T-helper 17 cell (primary cell): Measurements from ENCODE around the gene RNF115. TPM values are rescaled to one million over a fixed set of nuclear protein-coding genes. Genes with fewer than 3 reads are reported as not detected.
A peak's percentile ranks its signal among the peaks of the same experiment; 100 is the strongest.

Source experiments
- ATAC-seq: fragments of 150-1000 bp; cut with Tn5 transposase; 2 replicates; pipeline ENCODE4 v1.10.0; 2021; ENCODE audit warnings: mild to moderate bottlenecking, moderate library complexity
- DNase-seq, 3 donors: peaks; one replicate each; pipeline versions ENCODE4 v3.0.0 to v3.0.0-alpha.2; 2020 to 2021
- H3K9me3 ChIP-seq: one replicate; pipeline ENCODE4 v1.7.0; 2013; ENCODE audit warnings: low read length, mild to moderate bottlenecking; ENCODE audit not compliant: control insufficient read depth, poor library complexity, severe bottlenecking
- H3K27ac Mint-ChIP-seq: one replicate; pipeline ENCODE4 v1.8.0; 2022; ENCODE audit warnings: mild to moderate bottlenecking, moderate library complexity, mixed read lengths
- H3K27me3 Mint-ChIP-seq: one replicate; pipeline ENCODE4 v1.8.0; 2022; ENCODE audit warnings: mixed read lengths
- H3K36me3 Mint-ChIP-seq: one replicate; pipeline ENCODE4 v1.8.0; 2022; ENCODE audit warnings: low read depth, mixed read lengths
- H3K4me1 Mint-ChIP-seq: one replicate; pipeline ENCODE4 v1.8.0; 2022; ENCODE audit warnings: mild to moderate bottlenecking, mixed read lengths
- H3K4me3 Mint-ChIP-seq: one replicate; pipeline ENCODE4 v1.8.0; 2022; ENCODE audit warnings: mild to moderate bottlenecking, moderate library complexity, mixed read lengths
- total RNA-seq, 4 donors: library from RNA in 2 of 4; stranded (reverse) in 2 of 4; gene quantifications; one replicate each; pipeline ENCODE4 v1.2.3 and lab custom pipeline; 2022 to 2026

RNF115 gene
- total RNA-seq, result 10 to 100 TPM; 14.0 to 16.6 TPM
- total RNA-seq (lab: John Stamatoyannopoulos, UW), result 62.6 to 73.7 reads per million in 2 donors

DNA sequence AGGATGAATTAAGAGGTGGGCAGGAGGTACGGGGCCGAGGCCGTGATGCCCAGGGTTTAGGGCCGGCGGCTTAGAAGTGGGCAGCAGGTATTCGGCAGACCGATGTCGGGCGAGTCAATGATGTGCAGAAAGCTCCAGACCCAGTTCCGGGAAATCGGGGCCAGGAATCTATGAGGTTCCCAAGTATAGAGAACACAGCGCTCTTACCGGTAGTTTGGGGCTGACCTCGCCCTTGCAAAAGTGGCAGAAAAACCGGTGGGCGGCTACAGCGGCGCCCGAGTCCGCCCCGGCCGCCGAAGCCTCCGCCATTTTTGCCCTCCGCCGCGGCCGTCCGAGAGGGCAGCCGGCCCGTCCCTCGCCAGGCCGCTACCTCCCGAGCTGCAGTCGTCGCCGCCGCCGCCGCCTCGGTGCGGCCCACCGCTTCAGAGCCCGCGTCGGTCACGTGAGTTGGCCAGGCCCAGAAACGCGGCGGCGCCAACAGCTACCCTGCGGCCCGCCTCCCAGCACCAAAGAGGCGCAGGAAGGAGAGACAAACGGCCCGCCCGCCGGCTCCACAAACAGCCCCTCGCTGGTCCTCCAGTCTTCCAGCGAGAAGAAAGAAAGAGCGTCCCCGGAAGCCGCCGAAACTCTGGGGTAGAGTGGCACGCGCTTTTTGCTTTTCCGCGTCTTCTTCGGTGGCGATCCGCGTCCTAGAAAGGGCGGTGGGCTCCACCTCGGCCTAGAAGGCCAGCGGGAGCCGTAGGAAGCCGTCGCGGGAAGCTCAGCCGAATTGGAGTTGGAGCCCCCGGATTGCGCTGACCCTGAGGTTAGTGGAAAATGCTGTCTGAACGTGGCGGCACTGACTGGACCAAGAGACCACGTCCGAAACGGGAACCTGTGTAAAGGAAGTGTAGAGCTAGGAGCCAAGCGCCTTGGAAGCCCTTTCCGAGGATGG, at the start of gene RNF115, which contains the start of gene POLR3C:
Gene RNF115 (minus strand): TSS at position 531 of the 934 bp plus-strand sequence. CDS start 222 bp downstream, at position 309.
Gene POLR3C (plus strand): TSS at position 636 of the 934 bp plus-strand sequence. CDS start 1,577 bp downstream, outside the sequence.
- Mint-ChIP-seq H3K36me3 (peaks cover 9% of the 10 kb centered on the region), H3K27me3 (no peaks in the 10 kb centered on the region), H3K4me3 (peak within 1 kb of the TSS; percentile 97), H3K4me1 (peaks cover 28% of the 10 kb centered on the region), H3K27ac (peak within 1 kb of the TSS; percentile 94)
- ATAC-seq (peak; percentile 97), DNase-seq (peak; percentile 75 to 81 (median 78))
- no peaks in the 10 kb centered on the region for H3K9me3 ChIP-seq

DNA sequence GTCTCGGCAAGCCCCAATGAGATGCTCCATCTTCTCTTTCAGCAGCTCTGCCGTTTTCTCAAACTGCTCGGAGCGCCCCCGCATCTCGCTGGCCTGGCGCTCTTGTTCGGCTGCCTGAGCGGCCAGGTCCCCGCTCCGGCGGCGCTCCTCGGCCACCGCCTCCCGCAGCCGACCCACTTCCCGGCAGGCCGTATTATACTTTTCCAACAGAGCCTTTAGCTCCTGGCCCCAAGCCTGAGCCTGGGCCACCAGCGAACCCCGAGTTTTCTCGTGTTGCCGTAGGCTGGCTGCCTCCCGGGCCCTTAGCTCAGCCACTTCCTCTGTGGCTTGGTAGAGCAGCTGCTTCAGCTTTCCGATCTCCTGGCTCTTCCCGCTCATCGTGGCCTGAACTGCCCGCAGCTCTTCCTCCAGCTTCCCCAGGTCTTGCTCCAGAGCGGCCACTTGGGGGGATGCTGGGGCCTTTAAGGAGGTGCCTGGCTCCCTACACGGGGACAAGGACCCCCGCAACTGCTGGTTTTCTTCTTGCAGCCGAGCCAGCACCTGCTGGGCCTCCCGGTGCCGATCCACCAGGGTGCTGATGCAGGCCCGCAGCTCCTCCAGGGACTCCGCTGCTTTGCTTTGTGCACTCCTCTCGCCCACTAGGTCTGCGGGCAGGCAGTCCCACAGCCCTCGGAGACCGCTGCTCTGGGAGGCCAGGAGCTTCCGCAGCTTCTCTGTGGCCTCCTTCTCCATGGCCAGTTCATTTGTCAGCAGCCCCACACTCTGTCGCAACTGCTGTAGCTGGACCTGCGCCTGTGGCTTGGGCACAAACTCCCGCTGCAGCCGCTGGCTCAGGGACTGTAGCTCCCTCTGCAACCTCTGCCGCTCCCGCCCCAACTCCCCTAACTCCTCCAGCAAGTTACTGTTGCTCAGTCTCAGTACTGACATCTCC, 48.4 kb upstream of the RNF115 start:
- Mint-ChIP-seq H3K4me1 (peaks cover 16% of the 10 kb centered on the region), H3K4me3 (peak overlapping the region; percentile 84), H3K36me3 (no peaks in the 10 kb centered on the region)

DNA sequence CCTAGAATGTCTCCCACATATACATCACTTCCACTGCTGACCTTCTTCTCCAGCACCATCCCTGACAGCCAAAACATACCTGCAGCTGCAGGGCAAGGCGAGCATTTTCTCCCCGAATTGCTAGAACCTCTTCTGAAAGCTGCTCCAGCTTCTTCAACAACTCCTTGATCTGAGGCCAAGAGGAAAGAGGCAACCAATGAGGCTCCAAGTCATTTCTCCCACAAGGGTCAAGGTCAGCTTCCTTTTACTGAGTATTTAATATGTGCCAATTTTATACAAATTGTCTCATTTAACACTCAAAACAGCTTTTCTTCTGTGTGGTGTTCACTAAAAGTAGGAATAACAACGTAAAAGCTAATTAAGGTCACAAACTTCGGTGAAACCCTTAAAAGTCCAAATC, 44.3 kb upstream of the RNF115 start:
- H3K4me3 Mint-ChIP-seq, result no peak overlapping the region
- H3K36me3 Mint-ChIP-seq, result no peaks in the 10 kb centered on the region
- no peak for ATAC-seq
- H3K9me3 ChIP-seq, result no peaks in the 10 kb centered on the region
- no peak overlapping the region for H3K27ac Mint-ChIP-seq
- H3K27me3 Mint-ChIP-seq, result peaks cover 15% of the 10 kb centered on the region
- DNase-seq, result no peak
- peaks cover 20% of the 10 kb centered on the region for H3K4me1 Mint-ChIP-seq

More for the DNA sequence above, 48.4 kb upstream of the RNF115 start:
- DNase-seq (peak in 2 of 3 donors; percentile 16 to 18), ATAC-seq (peak; percentile 86)
- Mint-ChIP-seq H3K27me3 (peaks cover 33% of the 10 kb centered on the region), H3K27ac (peak overlapping the region; percentile 84)
- H3K9me3 ChIP-seq, result no peaks in the 10 kb centered on the region

DNA sequence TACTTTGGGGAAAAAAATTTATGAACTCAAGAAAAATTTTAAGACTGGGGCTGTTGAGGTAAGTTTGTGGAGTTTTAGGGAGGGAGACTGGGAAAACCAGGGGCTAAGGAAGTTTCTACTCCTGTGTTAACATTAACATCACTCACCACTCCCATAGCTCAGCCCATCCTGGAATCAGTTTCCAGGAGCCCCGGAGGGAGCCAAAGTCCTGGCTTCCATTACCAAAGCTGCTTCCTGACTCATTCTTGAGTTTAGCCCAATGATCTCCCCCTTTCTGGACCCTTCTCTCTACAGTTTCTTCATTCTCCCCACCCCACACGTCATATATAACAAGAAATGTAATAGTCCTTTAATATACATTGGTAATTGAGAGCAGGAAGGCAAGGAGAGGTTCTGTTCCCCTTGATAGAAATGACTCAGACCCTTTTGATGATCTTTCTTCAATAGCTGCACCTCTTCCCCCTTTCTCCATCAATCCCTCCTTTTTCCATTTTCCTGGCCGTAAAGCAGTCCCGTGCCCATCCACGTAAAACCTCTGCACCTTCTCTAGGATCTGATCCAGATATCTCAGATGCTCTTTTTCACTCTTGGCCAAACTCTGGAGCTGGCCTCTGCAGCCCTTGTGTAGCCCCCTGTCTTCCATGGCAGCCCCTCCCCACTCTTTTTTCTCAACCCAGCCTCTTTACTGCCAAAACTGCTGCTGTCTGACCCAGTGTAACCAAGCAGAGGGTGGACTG, 39.6 kb upstream of the RNF115 start:
- no peak overlapping the region for H3K27ac Mint-ChIP-seq
- DNase-seq (no peak), ATAC-seq (no peak)
- H3K9me3 ChIP-seq, result no peaks in the 10 kb centered on the region
- peaks cover 6% of the 10 kb centered on the region for H3K27me3 Mint-ChIP-seq
- no peak overlapping the region for H3K4me3 Mint-ChIP-seq
- H3K4me1 Mint-ChIP-seq, result peaks cover 11% of the 10 kb centered on the region
- no peaks in the 10 kb centered on the region for H3K36me3 Mint-ChIP-seq

DNA sequence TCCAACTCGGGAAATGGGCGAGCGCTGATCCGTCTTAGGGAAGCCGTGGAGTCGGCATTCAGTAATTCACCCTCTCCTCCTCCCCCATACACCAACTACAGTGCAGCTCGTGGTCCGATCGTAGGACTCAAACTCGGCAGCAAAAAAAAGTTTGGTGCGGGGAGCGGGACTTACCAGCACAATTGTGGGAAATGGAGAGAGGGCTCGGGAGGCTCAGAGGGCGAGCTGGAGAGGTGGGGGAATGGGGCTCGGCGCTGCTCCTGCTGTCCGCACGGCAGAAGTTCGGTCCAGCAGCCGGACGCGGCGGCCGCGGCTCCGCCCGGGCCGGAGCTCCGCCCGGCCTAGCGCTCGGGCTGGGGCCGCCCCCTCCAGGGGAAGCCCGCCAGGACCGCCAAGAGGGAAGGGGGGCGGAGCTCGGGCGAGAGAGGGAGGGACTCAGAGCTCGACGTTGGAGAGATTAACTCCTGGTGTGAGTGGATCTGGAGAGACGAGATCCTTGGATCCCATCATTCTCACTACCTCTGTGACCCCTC, 35.7 kb upstream of the RNF115 start:
- peaks cover 5% of the 10 kb centered on the region for H3K36me3 Mint-ChIP-seq
- peak; percentile 75 for ATAC-seq
- peaks cover 20% of the 10 kb centered on the region for H3K4me1 Mint-ChIP-seq
- no peaks in the 10 kb centered on the region for H3K27me3 Mint-ChIP-seq
- peak overlapping the region; percentile 82 for H3K27ac Mint-ChIP-seq
- H3K9me3 ChIP-seq, result no peaks in the 10 kb centered on the region
- H3K4me3 Mint-ChIP-seq, result peak overlapping the region; percentile 96
- peak; percentile 65 to 74 (median 69) for DNase-seq

- peak within 1 kb of the TSS; percentile 96 for H3K4me3 Mint-ChIP-seq
- no peaks in the 10 kb centered on the region for H3K27me3 Mint-ChIP-seq
- H3K36me3 Mint-ChIP-seq, result peaks cover 8% of the 10 kb centered on the region
- peak within 1 kb of the TSS; percentile 82 for H3K27ac Mint-ChIP-seq
- DNase-seq, result peak; percentile 64 to 76 (median 76)
- no peaks in the 10 kb centered on the region for H3K9me3 ChIP-seq
- ATAC-seq, result peak; percentile 89
- peaks cover 20% of the 10 kb centered on the region for H3K4me1 Mint-ChIP-seq
These were observed 35.1 kb upstream of the RNF115 start, which contains the start of gene PIAS3 for GRCh38 chr1:145858901-145859490. Gene PIAS3 (minus strand): TSS chr1:145859081. CDS start chr1:145858990, 91 bp downstream.

DNA sequence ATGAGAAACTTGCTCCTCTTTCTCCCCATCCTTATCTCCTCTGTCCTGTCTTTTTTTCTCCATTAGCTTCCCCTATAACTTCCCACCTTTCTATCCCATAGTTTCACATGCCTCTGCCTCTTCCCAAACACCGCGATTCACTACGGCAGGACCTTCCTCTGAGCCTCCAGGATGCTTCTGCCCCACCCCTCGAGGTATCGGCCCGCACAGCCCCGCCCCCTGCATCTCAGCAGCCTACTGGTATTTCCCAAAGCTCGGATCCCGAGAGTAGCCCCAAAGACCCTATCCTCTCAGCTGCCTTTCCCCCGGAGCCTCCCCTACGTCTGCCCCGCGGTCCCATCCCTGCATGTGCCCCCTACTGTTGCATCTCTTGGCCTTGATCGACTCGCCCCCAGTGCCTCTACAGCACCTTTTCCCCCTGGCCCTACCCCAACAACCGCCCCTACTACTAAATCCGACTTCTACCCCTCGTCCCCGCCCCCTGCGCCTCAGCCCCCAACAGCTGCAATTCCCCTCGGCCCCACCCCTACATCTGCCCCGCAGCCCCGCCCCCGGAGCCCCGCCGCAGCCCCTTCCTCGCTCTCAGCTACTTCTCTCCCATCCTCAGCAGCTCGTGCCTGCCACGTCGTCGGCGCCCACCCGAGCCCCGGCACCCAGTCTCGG, 34.5 kb upstream of the RNF115 start:
- H3K9me3 ChIP-seq, result no peaks in the 10 kb centered on the region
- Mint-ChIP-seq H3K4me3 (peak overlapping the region; percentile 96), H3K27ac (peak overlapping the region; percentile 82), H3K27me3 (no peaks in the 10 kb centered on the region), H3K36me3 (peaks cover 11% of the 10 kb centered on the region), H3K4me1 (peaks cover 20% of the 10 kb centered on the region)
- DNase-seq (peak; percentile 17 to 70 (median 69)), ATAC-seq (peak; percentile 54)

GRCh38 chr1:145857170-145857569, 33.3 kb upstream of the RNF115 start:
- Mint-ChIP-seq H3K4me1 (peaks cover 22% of the 10 kb centered on the region), H3K27ac (peak overlapping the region; percentile 82), H3K4me3 (peak overlapping the region; percentile 96), H3K36me3 (peaks cover 13% of the 10 kb centered on the region), H3K27me3 (no peaks in the 10 kb centered on the region)
- no peaks in the 10 kb centered on the region for H3K9me3 ChIP-seq
- ATAC-seq (no peak), DNase-seq (no peak)

DNA sequence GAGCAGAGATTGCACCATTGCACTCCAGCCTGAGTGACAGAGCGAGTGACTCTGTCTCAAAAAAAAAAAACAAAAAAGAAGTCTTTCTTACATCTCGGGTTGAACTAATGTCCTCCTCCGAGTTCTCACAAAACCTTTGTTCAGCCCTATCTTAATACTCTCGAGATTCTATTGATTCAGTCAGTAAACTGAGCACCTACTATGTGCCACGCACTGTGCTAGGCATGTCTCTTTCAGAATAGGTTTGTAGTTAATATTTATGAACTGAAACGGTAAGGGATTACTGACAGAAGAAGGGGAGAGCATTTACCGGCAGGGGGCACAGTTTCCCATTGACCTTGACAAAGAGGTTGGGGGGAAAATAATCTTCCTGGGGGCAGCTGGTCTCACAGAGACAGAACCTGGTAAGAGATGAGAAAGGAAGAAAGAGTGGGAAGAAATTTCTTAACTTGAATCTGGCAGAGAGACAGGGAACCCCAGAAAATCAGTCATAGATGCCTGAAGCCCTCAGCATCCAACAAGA, 31.6 kb upstream of the RNF115 start:
- no peak overlapping the region for H3K4me3 Mint-ChIP-seq
- H3K27me3 Mint-ChIP-seq, result no peaks in the 10 kb centered on the region
- ATAC-seq, result no peak
- peak overlapping the region; percentile 82 for H3K27ac Mint-ChIP-seq
- H3K36me3 Mint-ChIP-seq, result peaks cover 17% of the 10 kb centered on the region
- no peaks in the 10 kb centered on the region for H3K9me3 ChIP-seq
- peaks cover 22% of the 10 kb centered on the region for H3K4me1 Mint-ChIP-seq
- no peak for DNase-seq

GRCh38 chr1:145849356-145850160, 25.7 kb upstream of the RNF115 start:
- Mint-ChIP-seq H3K27me3 (no peaks in the 10 kb centered on the region), H3K4me1 (peaks cover 12% of the 10 kb centered on the region), H3K27ac (peak overlapping the region; percentile 56), H3K36me3 (peaks cover 12% of the 10 kb centered on the region), H3K4me3 (no peak overlapping the region)
- ATAC-seq (no peak), DNase-seq (no peak)
- no peaks in the 10 kb centered on the region for H3K9me3 ChIP-seq

DNA sequence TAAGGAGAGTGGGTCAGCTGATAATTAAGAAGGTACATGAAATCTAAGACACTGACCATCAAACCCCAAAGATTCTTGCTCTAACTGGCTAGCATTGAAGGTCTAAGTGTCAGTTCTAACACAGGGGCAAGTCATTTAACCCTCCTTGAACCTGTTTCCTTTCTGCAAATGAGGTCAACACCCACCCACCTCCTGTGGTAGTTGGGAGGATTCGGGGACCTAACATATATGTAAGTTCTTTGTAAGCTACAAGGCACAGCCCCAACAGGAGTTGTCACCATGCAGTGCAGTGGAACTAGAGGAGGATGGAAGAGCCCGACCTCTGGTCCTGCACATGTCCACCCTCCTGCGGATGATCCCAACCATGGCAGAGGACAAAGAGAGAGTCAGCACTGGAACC, 23.9 kb upstream of the RNF115 start:
- no peaks in the 10 kb centered on the region for H3K27me3 Mint-ChIP-seq
- no peak overlapping the region for H3K4me3 Mint-ChIP-seq
- H3K4me1 Mint-ChIP-seq, result peaks cover 12% of the 10 kb centered on the region
- no peak overlapping the region for H3K27ac Mint-ChIP-seq
- H3K36me3 Mint-ChIP-seq, result peaks cover 5% of the 10 kb centered on the region
- ATAC-seq (no peak), DNase-seq (no peak)
- H3K9me3 ChIP-seq, result no peaks in the 10 kb centered on the region
